ENCODE results near the gene SPRYD3.

DNA sequence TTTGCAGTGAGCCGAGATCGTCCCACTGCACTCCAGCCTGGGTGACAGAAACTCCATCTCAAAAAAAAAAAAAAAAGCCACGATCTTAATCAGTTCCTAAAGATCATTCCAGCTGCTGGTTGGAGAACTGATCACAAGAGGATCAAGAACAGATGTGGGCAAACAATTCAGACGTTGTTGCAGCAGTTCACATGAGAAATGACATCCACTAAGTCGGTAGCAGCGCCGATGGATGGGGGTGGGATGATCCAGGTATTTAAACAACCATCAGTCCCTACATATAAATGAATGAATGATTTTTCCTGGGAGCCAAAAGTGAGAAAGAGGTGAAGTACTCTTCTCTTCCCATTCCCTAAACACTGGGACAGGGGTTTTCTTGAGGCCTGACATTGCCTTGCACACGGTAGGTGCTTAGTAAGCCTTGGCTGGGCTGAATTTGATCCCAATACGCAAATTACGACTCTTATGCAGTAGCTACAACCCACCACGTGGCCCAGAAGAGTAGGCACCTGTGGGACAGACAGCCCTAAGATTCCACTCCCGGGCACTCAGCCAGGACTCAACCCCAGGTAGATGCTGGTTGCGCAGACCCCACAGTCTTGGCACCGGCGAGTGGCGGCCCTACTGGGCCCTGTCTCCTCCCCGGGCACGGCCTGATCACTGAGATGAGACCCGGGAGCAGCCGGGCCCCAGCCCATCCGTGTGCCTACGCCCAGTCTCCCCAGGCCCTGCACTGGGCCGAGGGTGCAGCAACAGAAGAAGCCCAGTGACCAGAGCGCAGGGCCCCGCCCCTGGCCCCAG is 565 bp downstream of the SPRYD3 start:
- TF ChIP-seq, protein P1, sequence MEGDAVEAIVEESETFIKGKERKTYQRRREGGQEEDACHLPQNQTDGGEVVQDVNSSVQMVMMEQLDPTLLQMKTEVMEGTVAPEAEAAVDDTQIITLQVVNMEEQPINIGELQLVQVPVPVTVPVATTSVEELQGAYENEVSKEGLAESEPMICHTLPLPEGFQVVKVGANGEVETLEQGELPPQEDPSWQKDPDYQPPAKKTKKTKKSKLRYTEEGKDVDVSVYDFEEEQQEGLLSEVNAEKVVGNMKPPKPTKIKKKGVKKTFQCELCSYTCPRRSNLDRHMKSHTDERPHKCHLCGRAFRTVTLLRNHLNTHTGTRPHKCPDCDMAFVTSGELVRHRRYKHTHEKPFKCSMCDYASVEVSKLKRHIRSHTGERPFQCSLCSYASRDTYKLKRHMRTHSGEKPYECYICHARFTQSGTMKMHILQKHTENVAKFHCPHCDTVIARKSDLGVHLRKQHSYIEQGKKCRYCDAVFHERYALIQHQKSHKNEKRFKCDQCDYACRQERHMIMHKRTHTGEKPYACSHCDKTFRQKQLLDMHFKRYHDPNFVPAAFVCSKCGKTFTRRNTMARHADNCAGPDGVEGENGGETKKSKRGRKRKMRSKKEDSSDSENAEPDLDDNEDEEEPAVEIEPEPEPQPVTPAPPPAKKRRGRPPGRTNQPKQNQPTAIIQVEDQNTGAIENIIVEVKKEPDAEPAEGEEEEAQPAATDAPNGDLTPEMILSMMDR (IDR thresholded peaks at IDR 0.05), result peak in 1 of 6 experiments; percentile 5
- TF ChIP-seq POLR2A (IDR thresholded peaks at IDR 0.05), result peak in 1 of 2 donors; percentile 24
